Caco-2 (cell line): ENCODE measurements around the gene FLT3. TPM values are rescaled to one million over a fixed set of nuclear protein-coding genes. Genes with fewer than 3 reads are reported as not detected.
A peak's percentile ranks its signal among the peaks of the same experiment; 100 is the strongest.
"Not testable (repeated sequence)": the region's sequence is repeated elsewhere in the genome, so short reads cannot be mapped to it uniquely, and the experiment has no call there.

Source experiments
- BruUV-seq: library from RNA; stranded (reverse); fragments of 400-500 nt; replicated peaks from 2 replicates; lab custom pipeline; 2021; lab: Mats Ljungman, UMichigan
- CTCF ChIA-PET: fragments of 300-600 bp; sonication (Branson Sonifier 250); formaldehyde crosslinking; loops from one replicate; lab custom pipeline; 2022; ENCODE audit warnings: antibody characterized with exemption; lab: Charles Lee
- POLR2A ChIA-PET: fragments of 300-600 bp; sonication (Branson Sonifier 250); formaldehyde crosslinking; loops from one replicate; lab custom pipeline; 2022; ENCODE audit warnings: antibody characterized with exemption; lab: Charles Lee
- DNase-seq, 2 experiments: peaks; one replicate each; pipeline versions ENCODE4 v3.0.0 to v3.0.0-alpha.2; 2020 to 2022
- H3K27me3 ChIP-seq: replicated peaks from 2 replicates; pipeline ENCODE4 v1.6.0; 2011; ENCODE audit warnings: low read length; ENCODE audit not compliant: control insufficient read depth, insufficient read depth
- H3K36me3 ChIP-seq: 2 replicates; pipeline ENCODE4 v1.5.1; 2011; ENCODE audit warnings: low read length; ENCODE audit not compliant: control insufficient read depth, insufficient read depth
- H3K4me1 ChIP-seq: fragments of 250-450 bp; sonication (Bioruptor Pico); 2 replicates; pipeline ENCODE4 v1.5.1; 2020; ENCODE audit warnings: mild to moderate bottlenecking
- H3K4me3 ChIP-seq: 2 replicates; pipeline ENCODE4 v1.5.1; 2011; ENCODE audit warnings: low read depth, mild to moderate bottlenecking, control low read depth, low read length
- H3K9me3 ChIP-seq: fragments of 250-450 bp; sonication (Bioruptor Pico); 2 replicates; pipeline ENCODE4 v1.5.1; 2020; ENCODE audit warnings: mild to moderate bottlenecking, moderate library complexity
- H3K27ac Mint-ChIP-seq: one replicate; pipeline ENCODE4 v1.8.0; 2022; ENCODE audit warnings: mixed read lengths; ENCODE audit not compliant: unreplicated experiment
- H3K27me3 Mint-ChIP-seq: one replicate; pipeline ENCODE4 v1.8.0; 2022; ENCODE audit warnings: mixed read lengths; ENCODE audit not compliant: insufficient read depth, unreplicated experiment
- H3K36me3 Mint-ChIP-seq: one replicate; pipeline ENCODE4 v1.8.0; 2022; ENCODE audit warnings: mild to moderate bottlenecking, mixed read lengths; ENCODE audit not compliant: insufficient read depth, unreplicated experiment
- H3K4me1 Mint-ChIP-seq: one replicate; pipeline ENCODE4 v1.8.0; 2022; ENCODE audit warnings: low read depth, mixed read lengths; ENCODE audit not compliant: unreplicated experiment
- H3K4me3 Mint-ChIP-seq: one replicate; pipeline ENCODE4 v1.8.0; 2022; ENCODE audit warnings: mild to moderate bottlenecking, moderate library complexity, mixed read lengths; ENCODE audit not compliant: unreplicated experiment
- H3K9me3 Mint-ChIP-seq: one replicate; pipeline ENCODE4 v1.8.0; 2022; ENCODE audit warnings: mixed read lengths; ENCODE audit not compliant: unreplicated experiment
- CTCF ChIP-seq, 2 experiments: fragments of 200-600 bp in 1 of 2; IDR thresholded peaks; 1 replicate in 1 of 2; 2 replicates in 1 of 2; pipeline versions ENCODE4 v1.5.1 to v1.8.0; 2011 to 2022; ENCODE audit warnings: antibody characterized with exemption in 1 of 2, control low read depth in 1 of 2, inconsistent platforms in 1 of 2, low read depth in 1 of 2, low read length in 1 of 2, mild to moderate bottlenecking in 1 of 2, moderate library complexity in 1 of 2; ENCODE audit not compliant: insufficient read depth in 1 of 2, severe bottlenecking in 1 of 2, unreplicated experiment in 1 of 2
- intact Hi-C: fragments of 100-400 bp; cut with micrococcal nuclease; formaldehyde crosslinking; loops from one replicate; pipeline ENCODE4 v1.10.0; 2022; ENCODE audit not compliant: unreplicated experiment
- total RNA-seq: library from RNA; stranded (reverse); gene quantifications from 2 replicates; pipeline ENCODE4 v1.2.3, GENCODE V29; 2022

Gene FLT3
- total RNA-seq, 1 experiment from 2014 or later, result 0.09 TPM

- CTCF ChIA-PET, result no interaction called here
- Mint-ChIP-seq H3K27me3 (no peaks in the 10 kb centered on the region), H3K36me3 (no peaks in the 10 kb centered on the region), H3K27ac (no peak overlapping the region), H3K9me3 (peaks cover 4% of the 10 kb centered on the region), H3K4me3 (no peak overlapping the region), H3K4me1 (peaks cover 17% of the 10 kb centered on the region)
- intact Hi-C loops, result no loop called here
- DNase-seq, result no peak
- no peak overlapping the region for H3K4me3 ChIP-seq
- no peaks in the 10 kb centered on the region for H3K27me3 ChIP-seq
- no peaks in the 10 kb centered on the region for H3K36me3 ChIP-seq
- no peak for TF ChIP-seq CTCF (IDR thresholded peaks at IDR 0.05; ENCODE audit: insufficient read depth in 1 of 2, low read depth in 1 of 2, low read length in 1 of 2, severe bottlenecking in 1 of 2, unreplicated experiment in 1 of 2)
- no peaks in the 10 kb centered on the region for H3K9me3 ChIP-seq
- no TSS peak for BruUV-seq
- 0 out of 2 replicates have a peak, but pooled peaks cover 8% of the 10 kb centered on the region for H3K4me1 ChIP-seq
- POLR2A ChIA-PET, result no interaction called here
Measured at GRCh38 chr13:28037399-28037798, 63.0 kb downstream of the FLT3 start.

GRCh38 chr13:28035146-28035782, 65.1 kb downstream of the FLT3 start:
- Histone ChIP-seq H3K27me3 (no peaks in the 10 kb centered on the region), H3K4me1 (0 out of 2 replicates have a peak, but pooled peaks cover 8% of the 10 kb centered on the region), H3K9me3 (no peaks in the 10 kb centered on the region), H3K36me3 (no peaks in the 10 kb centered on the region), H3K4me3 (no peak overlapping the region)
- H3K9me3 Mint-ChIP-seq, result peaks cover 20% of the 10 kb centered on the region
- no peaks in the 10 kb centered on the region for H3K36me3 Mint-ChIP-seq
- CTCF ChIA-PET, result no interaction called here
- peaks cover 17% of the 10 kb centered on the region for H3K4me1 Mint-ChIP-seq
- peak overlapping the region; percentile 69 for H3K4me3 Mint-ChIP-seq
- intact Hi-C loops, result no loop called here
- H3K27me3 Mint-ChIP-seq, result no peaks in the 10 kb centered on the region
- peak; percentile 55 to 59 for DNase-seq
- H3K27ac Mint-ChIP-seq, result peak overlapping the region; percentile 63
- POLR2A ChIA-PET, result no interaction called here
- no TSS peak for BruUV-seq
- TF ChIP-seq CTCF (IDR thresholded peaks at IDR 0.05; ENCODE audit: insufficient read depth in 1 of 2, low read depth in 1 of 2, low read length in 1 of 2, severe bottlenecking in 1 of 2, unreplicated experiment in 1 of 2), result no peak

DNA sequence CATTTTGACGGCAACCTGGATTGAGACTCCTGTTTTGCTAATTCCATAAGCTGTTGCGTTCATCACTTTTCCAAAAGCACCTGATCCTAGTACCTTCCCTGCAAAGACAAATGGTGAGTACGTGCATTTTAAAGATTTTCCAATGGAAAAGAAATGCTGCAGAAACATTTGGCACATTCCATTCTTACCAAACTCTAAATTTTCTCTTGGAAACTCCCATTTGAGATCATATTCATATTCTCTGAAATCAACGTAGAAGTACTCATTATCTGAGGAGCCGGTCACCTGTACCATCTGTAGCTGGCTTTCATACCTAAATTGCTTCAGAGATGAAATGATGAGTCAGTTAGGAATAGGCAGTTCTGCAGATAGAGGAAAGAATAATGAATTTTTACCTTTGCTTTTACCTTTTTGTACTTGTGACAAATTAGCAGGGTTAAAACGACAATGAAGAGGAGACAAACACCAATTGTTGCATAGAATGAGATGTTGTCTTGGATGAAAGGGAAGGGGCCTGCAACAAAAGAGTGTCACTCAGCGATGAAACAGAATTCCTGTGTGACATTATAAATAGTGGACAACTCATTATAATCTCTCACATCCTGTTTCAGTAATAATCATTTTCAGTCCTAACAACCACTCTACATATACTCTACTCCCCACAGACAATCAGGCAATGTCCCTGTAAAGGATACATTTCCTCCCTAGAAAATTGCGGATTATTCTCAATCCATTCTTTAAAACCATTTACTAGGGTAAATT, 66.3 kb downstream of the FLT3 start:
- no peak for TF ChIP-seq CTCF (IDR thresholded peaks at IDR 0.05; ENCODE audit: insufficient read depth in 1 of 2, low read depth in 1 of 2, low read length in 1 of 2, severe bottlenecking in 1 of 2, unreplicated experiment in 1 of 2)
- BruUV-seq, result no TSS peak

DNA sequence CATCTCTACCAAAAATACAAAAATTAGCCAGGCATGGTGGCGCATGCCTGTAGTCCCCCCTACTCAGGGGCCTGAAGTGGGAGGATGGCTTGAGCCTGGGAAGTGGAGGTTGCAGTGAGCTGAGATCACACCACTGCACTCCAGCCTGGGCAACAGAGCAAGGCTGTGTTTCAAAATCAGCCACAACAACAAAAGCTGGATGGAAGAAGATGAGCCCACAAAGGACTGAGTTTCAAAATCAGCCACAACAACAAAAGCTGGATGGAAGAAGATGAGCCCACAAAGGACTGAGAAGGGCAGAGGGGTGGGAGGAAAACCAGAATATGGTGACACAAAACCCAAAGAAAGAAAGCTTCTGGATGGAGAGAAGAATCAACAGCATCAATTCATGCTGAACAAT, 67.9 kb downstream of the FLT3 start:
- H3K4me1 ChIP-seq, POLR2A ChIA-PET, H3K27me3 Mint-ChIP-seq, H3K27ac Mint-ChIP-seq, H3K36me3 Mint-ChIP-seq, BruUV-seq, DNase-seq, H3K27me3 ChIP-seq, intact Hi-C loops, H3K4me3 Mint-ChIP-seq, H3K4me3 ChIP-seq, H3K36me3 ChIP-seq, H3K9me3 ChIP-seq: not testable (repeated sequence)
- Mint-ChIP-seq H3K9me3 (peaks cover 20% of the 10 kb centered on the region), H3K4me1 (peaks cover 17% of the 10 kb centered on the region)
- CTCF ChIA-PET, result interaction anchor here (0.6 kb wide), 1 partner anchor 59 kb away, joined by 4 read pairs; no protein-coding TSS in a partner anchor

More for the DNA sequence above, 66.3 kb downstream of the FLT3 start:
- Mint-ChIP-seq H3K4me1 (peaks cover 17% of the 10 kb centered on the region), H3K27ac (no peak overlapping the region), H3K9me3 (peaks cover 20% of the 10 kb centered on the region), H3K27me3 (no peaks in the 10 kb centered on the region), H3K4me3 (no peak overlapping the region), H3K36me3 (no peaks in the 10 kb centered on the region)
- ChIA-PET POLR2A (no interaction called here), CTCF (no interaction called here)
- no peak overlapping the region for H3K4me3 ChIP-seq
- intact Hi-C loops, result no loop called here
- 0 out of 2 replicates have a peak, but pooled peaks cover 8% of the 10 kb centered on the region for H3K4me1 ChIP-seq
- DNase-seq, result no peak
- no peaks in the 10 kb centered on the region for H3K9me3 ChIP-seq
- H3K36me3 ChIP-seq, result no peaks in the 10 kb centered on the region
- no peaks in the 10 kb centered on the region for H3K27me3 ChIP-seq
